Lung (tissue), 12 donors: ENCODE measurements around the gene APBB2. TPM values are rescaled to one million over a fixed set of nuclear protein-coding genes. Genes with fewer than 3 reads are reported as not detected.

Experiments used
- ATAC-seq: fragments of 200-7000 bp; cut with Tn5 transposase; one replicate; pipeline ENCODE4 v1.9.1; 2020; ENCODE audit warnings: moderate number of reproducible peaks; ENCODE audit not compliant: insufficient read depth, low FRiP score
- DNase-seq, 3 donors: peaks; one replicate each; pipeline ENCODE4 v3.0.0-alpha.2; 2013 to 2017
- H3K27ac ChIP-seq, 2 donors: one replicate each; pipeline ENCODE4 v1.5.1; 2013; ENCODE audit warnings: mild to moderate bottlenecking in 2 of 2, moderate library complexity in 2 of 2, control low read depth in 1 of 2, inconsistent platforms in 1 of 2, low read depth in 1 of 2, low read length in 1 of 2
- H3K27me3 ChIP-seq, 3 donors: one replicate each; pipeline ENCODE4 v1.5.1; 2013; ENCODE audit warnings: low read length in 2 of 3; ENCODE audit not compliant: control insufficient read depth in 3 of 3, insufficient read depth in 3 of 3
- H3K36me3 ChIP-seq, 4 donors: one replicate each; pipeline ENCODE4 v1.5.1; 2013; ENCODE audit warnings: low read length in 4 of 4, mild to moderate bottlenecking in 1 of 4, moderate library complexity in 1 of 4; ENCODE audit not compliant: control insufficient read depth in 4 of 4, insufficient read depth in 4 of 4
- H3K4me1 ChIP-seq, 5 donors: one replicate each; pipeline ENCODE4 v1.5.1; 2013; ENCODE audit warnings: low read length in 5 of 5, mild to moderate bottlenecking in 2 of 5, moderate library complexity in 1 of 5; ENCODE audit not compliant: control insufficient read depth in 5 of 5, insufficient read depth in 5 of 5
- H3K4me3 ChIP-seq: one replicate; pipeline ENCODE4 v1.5.1; 2013; ENCODE audit warnings: mild to moderate bottlenecking, control low read depth, moderate library complexity
- H3K9ac ChIP-seq, 2 donors: one replicate each; pipeline ENCODE4 v1.5.1; 2013; ENCODE audit warnings: low read length in 2 of 2, control low read depth in 1 of 2; ENCODE audit not compliant: insufficient read depth in 1 of 2
- H3K9me3 ChIP-seq, 4 donors: one replicate each; pipeline ENCODE4 v1.5.1; 2013; ENCODE audit warnings: low read length in 3 of 4, mild to moderate bottlenecking in 1 of 4, moderate library complexity in 1 of 4; ENCODE audit not compliant: control insufficient read depth in 4 of 4, insufficient read depth in 3 of 4
- WGBS, 2 donors: extraction: QIAGEN DNeasy Blood & Tissue Kit; methylation state at CpG; one replicate each; pipeline ENCODE4 v1.1.7; 2013; 5-methylcytosine and 5-hydroxymethylcytosine counted together
- polyA plus RNA-seq, 2 donors: library from polyadenylated mRNA; stranded (reverse); fragments of 200-250 nt; gene quantifications; one replicate each; pipeline ENCODE4 v1.2.1, GENCODE V29; 2013
- total RNA-seq, 2 donors: library from RNA; depleted of rRNA in 1 of 2; stranded (reverse); fragments of >200 nt in 1 of 2; gene quantifications; one replicate each; pipeline ENCODE4 v1.2.1, GENCODE V29; 2014 to 2021
- TF ChIP-seq, protein P1 (sequence below): IDR thresholded peaks from 2 replicates; pipeline ENCODE4 v1.5.1; 2012; ENCODE audit warnings: mild to moderate bottlenecking; ENCODE audit errors: control extremely low read depth, extremely low read depth
- donor health status: control.
- donor health status: control.
- donor health status: Bipolar disorder and iron deficiency.
- donor health status: healthy.
- donor health status: DM: yes; HTN: yes; CAD: no.

The APBB2 gene
- total and polyA plus RNA-seq, 4 donors, result 13.3 to 99.0 (median 40.4) TPM

DNA sequence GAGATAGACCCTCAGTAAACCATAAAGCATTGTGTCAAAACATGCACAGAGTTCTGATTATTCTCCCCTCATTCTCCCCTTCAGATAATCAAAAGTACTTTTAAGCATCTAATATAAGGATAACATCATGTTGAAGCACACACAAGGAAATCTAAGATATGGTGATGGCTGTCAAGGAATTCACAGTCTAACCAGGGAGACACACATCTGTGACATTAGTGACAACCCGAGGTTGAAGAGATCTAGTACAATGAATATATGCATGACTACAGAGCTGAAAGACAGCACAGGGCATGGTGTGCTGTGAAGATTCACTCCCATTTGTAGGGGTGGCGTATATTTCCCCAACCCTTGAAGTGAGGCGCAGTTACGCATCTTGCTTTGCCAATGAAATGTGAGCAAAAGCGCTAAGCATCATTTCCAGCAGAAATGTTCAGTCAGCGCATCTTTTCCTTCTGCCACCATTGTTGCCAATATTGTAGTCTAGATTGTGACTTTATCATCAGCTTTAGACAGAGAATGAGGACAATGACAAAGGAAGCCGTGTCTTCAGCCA lies 342.6 kb downstream of the APBB2 start:
- Histone ChIP-seq H3K4me3 (no peak overlapping the region), H3K9ac (no peak overlapping the region), H3K27ac (no peak overlapping the region), H3K4me1 (peaks cover 0 to 15% (median 1%) of the 10 kb centered on the region in 5 donors), H3K27me3 (no peaks in the 10 kb centered on the region), H3K36me3 (peaks cover 0 to 4% (median 0%) of the 10 kb centered on the region in 4 donors), H3K9me3 (no peaks in the 10 kb centered on the region)
- no peak for ATAC-seq
- TF ChIP-seq, protein P1, sequence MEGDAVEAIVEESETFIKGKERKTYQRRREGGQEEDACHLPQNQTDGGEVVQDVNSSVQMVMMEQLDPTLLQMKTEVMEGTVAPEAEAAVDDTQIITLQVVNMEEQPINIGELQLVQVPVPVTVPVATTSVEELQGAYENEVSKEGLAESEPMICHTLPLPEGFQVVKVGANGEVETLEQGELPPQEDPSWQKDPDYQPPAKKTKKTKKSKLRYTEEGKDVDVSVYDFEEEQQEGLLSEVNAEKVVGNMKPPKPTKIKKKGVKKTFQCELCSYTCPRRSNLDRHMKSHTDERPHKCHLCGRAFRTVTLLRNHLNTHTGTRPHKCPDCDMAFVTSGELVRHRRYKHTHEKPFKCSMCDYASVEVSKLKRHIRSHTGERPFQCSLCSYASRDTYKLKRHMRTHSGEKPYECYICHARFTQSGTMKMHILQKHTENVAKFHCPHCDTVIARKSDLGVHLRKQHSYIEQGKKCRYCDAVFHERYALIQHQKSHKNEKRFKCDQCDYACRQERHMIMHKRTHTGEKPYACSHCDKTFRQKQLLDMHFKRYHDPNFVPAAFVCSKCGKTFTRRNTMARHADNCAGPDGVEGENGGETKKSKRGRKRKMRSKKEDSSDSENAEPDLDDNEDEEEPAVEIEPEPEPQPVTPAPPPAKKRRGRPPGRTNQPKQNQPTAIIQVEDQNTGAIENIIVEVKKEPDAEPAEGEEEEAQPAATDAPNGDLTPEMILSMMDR, result no peak
- 98% methylated on average over 7 of the region's 7 CpGs for WGBS, 2 donors
- no peak for DNase-seq

DNA sequence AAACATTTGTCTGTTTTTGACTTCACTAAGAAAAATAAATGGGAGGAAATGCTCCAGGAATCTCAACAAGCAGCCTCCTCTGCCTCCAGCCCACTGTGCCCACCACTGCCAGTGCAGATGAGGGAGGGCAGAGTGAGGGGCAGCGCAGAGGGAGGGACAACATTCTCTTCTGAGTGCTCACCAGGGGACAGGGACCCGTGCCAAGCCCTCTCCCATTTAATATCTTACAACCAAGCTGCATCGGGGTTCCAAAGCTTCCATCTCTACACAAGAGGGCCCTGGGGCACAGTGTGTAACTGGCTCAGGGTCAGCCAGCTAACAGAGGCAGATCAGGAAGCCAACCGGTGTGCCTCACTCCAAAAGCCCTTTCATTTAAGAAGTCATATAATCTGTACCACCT lies 344.2 kb downstream of the APBB2 start:
- H3K4me3 ChIP-seq, result no peak overlapping the region
- no peaks in the 10 kb centered on the region for H3K9me3 ChIP-seq
- H3K36me3 ChIP-seq, result peaks cover 0 to 4% (median under 1%) of the 10 kb centered on the region in 4 donors
- DNase-seq (no peak), ATAC-seq (no peak)
- peaks cover 0 to 11% (median 1%) of the 10 kb centered on the region in 5 donors for H3K4me1 ChIP-seq
- H3K27ac ChIP-seq, result no peak overlapping the region
- no peak overlapping the region for H3K9ac ChIP-seq
- no peaks in the 10 kb centered on the region for H3K27me3 ChIP-seq
- WGBS, 2 donors, result 80 to 89% methylated on average over 4 of the region's 4 CpGs
- TF ChIP-seq, protein P1, result no peak

DNA sequence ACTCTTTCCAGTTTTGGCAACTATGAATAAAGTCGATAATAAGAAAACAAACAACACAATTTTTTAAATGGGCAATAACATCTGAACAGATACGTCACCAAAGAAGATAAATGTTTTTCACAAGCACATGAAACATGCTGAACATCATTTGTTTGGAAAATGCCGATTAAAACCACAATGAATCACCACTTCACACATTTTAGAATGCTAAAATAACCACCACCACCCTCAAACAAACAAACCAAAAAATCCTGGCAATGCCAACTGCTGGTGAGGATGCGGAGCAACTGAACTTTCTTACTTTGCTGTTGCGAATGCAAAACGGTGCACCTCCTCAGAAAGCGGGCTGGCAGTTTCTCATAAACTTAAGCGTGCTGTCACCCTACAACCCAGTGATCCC lies 348.6 kb downstream of the APBB2 start:
- H3K36me3 ChIP-seq, result peaks cover 0 to 6% (median 2%) of the 10 kb centered on the region in 4 donors
- WGBS, 2 donors, result 70 to 78% methylated on average over 8 of the region's 8 CpGs
- no peaks in the 10 kb centered on the region for H3K4me1 ChIP-seq
- ATAC-seq (no peak), DNase-seq (no peak)
- H3K4me3 ChIP-seq, result no peak overlapping the region
- no peaks in the 10 kb centered on the region for H3K9me3 ChIP-seq
- TF ChIP-seq, protein P1, result no peak
- no peak overlapping the region for H3K9ac ChIP-seq
- no peak overlapping the region for H3K27ac ChIP-seq
- no peaks in the 10 kb centered on the region for H3K27me3 ChIP-seq

GRCh38 chr4:40864531-40864930 lies 349.8 kb downstream of the APBB2 start:
- ATAC-seq (no peak), DNase-seq (no peak)
- WGBS, 2 donors, result 88 to 94% methylated on average over 4 of the region's 4 CpGs
- H3K4me1 ChIP-seq, result no peaks in the 10 kb centered on the region
- no peaks in the 10 kb centered on the region for H3K27me3 ChIP-seq
- H3K4me3 ChIP-seq, result no peak overlapping the region
- peaks cover 0 to 6% (median 3%) of the 10 kb centered on the region in 4 donors for H3K36me3 ChIP-seq
- H3K9me3 ChIP-seq, result no peaks in the 10 kb centered on the region
- H3K27ac ChIP-seq, result no peak overlapping the region
- H3K9ac ChIP-seq, result no peak overlapping the region
- TF ChIP-seq, protein P1, result no peak
